HCT116 (cell line): ENCODE measurements around the gene NUDT16L1. TPM values are rescaled to one million over a fixed set of nuclear protein-coding genes. Genes with fewer than 3 reads are reported as not detected.

Experiments
- ATAC-seq: fragments of 200-7000 bp; cut with Tn5 transposase; 2 replicates; pipeline ENCODE4 v1.9.1; 2020; ENCODE audit warnings: mild to moderate bottlenecking, moderate library complexity
- BruUV-seq: library from RNA; stranded (reverse); fragments of 400-500 nt; replicated peaks from 2 replicates; lab custom pipeline; 2021; lab: Mats Ljungman, UMichigan
- CTCF ChIA-PET: fragments of 300-600 bp; sonication (Branson Sonifier 250); formaldehyde crosslinking; loops from one replicate; lab custom pipeline; 2021; ENCODE audit warnings: antibody characterized with exemption; lab: Charles Lee
- POLR2A ChIA-PET: fragments of 300-600, 350-600 bp; sonication (Branson Sonifier 250); formaldehyde crosslinking; loops from one replicate; lab custom pipeline; 2021; ENCODE audit warnings: antibody characterized with exemption; lab: Charles Lee
- RAD21 ChIA-PET, 2 experiments: fragments of 300-600 bp; sonication (Branson Sonifier 250); formaldehyde crosslinking; loops; one replicate each; lab custom pipeline; 2023; ENCODE audit warnings: low total read pairs in 2 of 2; ENCODE audit not compliant: uncharacterized antibody in 2 of 2, unreplicated experiment in 2 of 2, low non-redundant PET in 1 of 2; lab: Charles Lee
- DNase-seq: peaks from one replicate; pipeline ENCODE4 v3.0.0-alpha.2; 2010; ENCODE audit warnings: low read depth, low spot score
- H2AFZ ChIP-seq: fragments of 200-600 bp; shearing (Covaris generic), sonication (generic); 2 replicates; pipeline ENCODE4 v1.6.1; 2017; ENCODE audit warnings: low read depth, mixed run types, mixed read lengths, antibody characterized with exemption, low read length; ENCODE audit not compliant: poor library complexity, severe bottlenecking
- H3K27ac ChIP-seq: 2 replicates; pipeline ENCODE4 v1.5.1; 2012; ENCODE audit warnings: low read depth, low read length
- H3K27me3 ChIP-seq: fragments of 200-600 bp; sonication (generic); 2 replicates; pipeline ENCODE4 v1.6.1; 2016; ENCODE audit warnings: mixed run types, low read length, mixed read lengths; ENCODE audit not compliant: insufficient read depth
- H3K36me3 ChIP-seq, 2 experiments: fragments of 200-500 bp in 1 of 2; fragments of 200-600 bp in 1 of 2; sonication (Bioruptor generic) in 1 of 2; sonication (generic) in 1 of 2; 2 replicates each; pipeline versions ENCODE4 v1.5.1 to v1.6.1; 2014 to 2016; ENCODE audit warnings: low read length in 2 of 2, inconsistent platforms in 1 of 2, mixed read lengths in 1 of 2, mixed run types in 1 of 2; ENCODE audit not compliant: insufficient read depth in 2 of 2, control insufficient read depth in 1 of 2
- H3K4me1 ChIP-seq, 2 experiments: fragments of 200-600 bp in 1 of 2; sonication (generic) in 1 of 2; 2 replicates each; pipeline versions ENCODE4 v1.5.1 to v1.6.1; 2012 to 2017; ENCODE audit warnings: low read length in 2 of 2, inconsistent platforms in 1 of 2, mild to moderate bottlenecking in 1 of 2, mixed read lengths in 1 of 2, mixed run types in 1 of 2, moderate library complexity in 1 of 2; ENCODE audit not compliant: insufficient read depth in 2 of 2, control insufficient read depth in 1 of 2
- H3K4me2 ChIP-seq: fragments of 200-600 bp; sonication (generic); 2 replicates; pipeline ENCODE4 v1.6.1; 2017; ENCODE audit warnings: mixed run types, low read length, mixed read lengths
- H3K4me3 ChIP-seq, 2 experiments: fragments of 200-600 bp in 1 of 2; sonication (generic) in 1 of 2; replicated peaks in 1 of 2; 2 replicates each; pipeline ENCODE4 v1.5.1; 2011 to 2016; ENCODE audit warnings: low read length in 2 of 2, control low read depth in 1 of 2, low read depth in 1 of 2, mild to moderate bottlenecking in 1 of 2, mixed read lengths in 1 of 2, mixed run types in 1 of 2
- H3K79me2 ChIP-seq: fragments of 200-600 bp; sonication (generic); 2 replicates; pipeline ENCODE4 v1.6.1; 2017; ENCODE audit warnings: mild to moderate bottlenecking, mixed run types, low read length, moderate library complexity, mixed read lengths; ENCODE audit not compliant: insufficient read depth
- H3K9ac ChIP-seq: fragments of 200-600 bp; sonication (generic); 2 replicates; pipeline ENCODE4 v1.6.1; 2016; ENCODE audit warnings: low read length, mixed read lengths
- H3K9me2 ChIP-seq: fragments of 200-600 bp; sonication (generic), shearing (Covaris generic); 2 replicates; pipeline ENCODE4 v1.6.1; 2017; ENCODE audit warnings: mixed run types, mild to moderate bottlenecking, moderate library complexity; ENCODE audit not compliant: insufficient read depth
- H3K9me3 ChIP-seq, 2 experiments: fragments of 200-500 bp in 1 of 2; fragments of 200-600 bp in 1 of 2; sonication (Bioruptor generic) in 1 of 2; sonication (generic) in 1 of 2; 2 replicates each; pipeline ENCODE4 v1.6.1; 2014 to 2017; ENCODE audit warnings: low read length in 2 of 2, mixed read lengths in 2 of 2, inconsistent platforms in 1 of 2, low read depth in 1 of 2, mild to moderate bottlenecking in 1 of 2, mixed run types in 1 of 2, moderate library complexity in 1 of 2; ENCODE audit not compliant: control insufficient read depth in 1 of 2, insufficient read depth in 1 of 2
- H4K20me1 ChIP-seq: fragments of 200-600 bp; sonication (generic), shearing (Covaris generic); 2 replicates; pipeline ENCODE4 v1.6.1; 2017; ENCODE audit warnings: mixed run types, mild to moderate bottlenecking, moderate library complexity; ENCODE audit not compliant: insufficient read depth
- CBX3 ChIP-seq: IDR thresholded peaks from 2 replicates; pipeline ENCODE4 v1.6.1; 2012; ENCODE audit warnings: low read depth
- EGR1 ChIP-seq: IDR thresholded peaks from 2 replicates; pipeline ENCODE4 v1.6.1; 2012; ENCODE audit warnings: low read depth
- FOSL1 ChIP-seq: IDR thresholded peaks from 2 replicates; pipeline ENCODE4 v1.6.1; 2012; ENCODE audit warnings: low read depth
- POLR2A ChIP-seq: IDR thresholded peaks from 2 replicates; pipeline ENCODE4 v1.7.0; 2011; ENCODE audit warnings: borderline replicate concordance; ENCODE audit not compliant: insufficient read depth, insufficient read length; ENCODE audit errors: extremely low read depth
- SP1 ChIP-seq: IDR thresholded peaks from 2 replicates; pipeline ENCODE4 v1.6.1; 2012; ENCODE audit warnings: low read depth
- intact Hi-C: fragments of 100-400 bp; cut with micrococcal nuclease; formaldehyde crosslinking; loops from 2 replicates; pipeline ENCODE4 v1.10.0; 2022
- total RNA-seq: library from RNA; stranded (reverse); gene quantifications from one replicate; pipeline ENCODE4 v1.2.1, GENCODE V29; 2021; ENCODE audit not compliant: unreplicated experiment

NUDT16L1 gene
- total RNA-seq, 1 experiment from 2014 or later = 23.4 TPM

GRCh38 chr16:4680673-4681470 lies 12.5 kb upstream of the NUDT16L1 start:
- H3K9ac ChIP-seq = no peak overlapping the region
- ChIA-PET POLR2A (no interaction called here), CTCF (no interaction called here), RAD21 (no interaction called here)
- no peaks in the 10 kb centered on the region for H3K79me2 ChIP-seq
- no TSS peak for BruUV-seq
- no peak overlapping the region for H2AFZ ChIP-seq
- intact Hi-C loops = no loop called here
- H3K36me3 ChIP-seq = peaks cover 0 to 7% of the 10 kb centered on the region in 2 experiments; a peak in 1 of 4 replicates
- no peak overlapping the region for H3K4me3 ChIP-seq
- H3K9me2 ChIP-seq = no peaks in the 10 kb centered on the region
- H3K9me3 ChIP-seq = no peaks in the 10 kb centered on the region
- no peak overlapping the region for H3K4me2 ChIP-seq
- no peak for ATAC-seq
- TF ChIP-seq POLR2A = no peak
- no peaks in the 10 kb centered on the region for H3K4me1 ChIP-seq
- no peaks in the 10 kb centered on the region for H3K27me3 ChIP-seq
- no peak for DNase-seq
- no peak overlapping the region for H3K27ac ChIP-seq
- H4K20me1 ChIP-seq = no peaks in the 10 kb centered on the region

- Histone ChIP-seq H3K27ac (no peak overlapping the region), H3K9me3 (no peaks in the 10 kb centered on the region), H3K36me3 (peaks cover 0 to 7% of the 10 kb centered on the region in 2 experiments; a peak in 1 of 4 replicates), H3K4me2 (no peak overlapping the region), H4K20me1 (no peaks in the 10 kb centered on the region), H3K4me3 (no peak overlapping the region), H3K4me1 (no peaks in the 10 kb centered on the region), H2AFZ (no peak overlapping the region), H3K9me2 (no peaks in the 10 kb centered on the region), H3K27me3 (no peaks in the 10 kb centered on the region), H3K79me2 (no peaks in the 10 kb centered on the region), H3K9ac (no peak overlapping the region)
- no TSS peak for BruUV-seq
- RAD21 ChIA-PET = interaction anchor here in 1 of 2 experiments (0.6 kb wide), 1 partner anchor 918 kb away, joined by 6 read pairs; no protein-coding TSS in a partner anchor
- TF ChIP-seq FOSL1 (no peak), POLR2A (no peak), CBX3 (no peak), EGR1 (no peak), SP1 (no peak)
- ATAC-seq (no peak), DNase-seq (no peak)
- intact Hi-C loops = no loop called here
- POLR2A ChIA-PET = no interaction called here
- CTCF ChIA-PET = no interaction called here
These were observed 11.8 kb upstream of the NUDT16L1 start for GRCh38 chr16:4681471-4682083.
